Measurements from ENCODE around the gene CTNNBL1.
"Not testable (repeated sequence)": the region's sequence is repeated elsewhere in the genome, so short reads cannot be mapped to it uniquely, and the experiment has no call there.

Gene CTNNBL1

GRCh38 chr20:37706298-37706697 is 12.5 kb downstream of the CTNNBL1 start:
- no peak for DNase-seq (ENCODE audit: low read depth in 2 of 3, low spot score in 2 of 3)

GRCh38 chr20:37711001-37711400 is 17.2 kb downstream of the CTNNBL1 start:
- no peak for DNase-seq (ENCODE audit: low read depth in 2 of 3, low spot score in 2 of 3)

- no peak for DNase-seq (ENCODE audit: low read depth in 2 of 3, low spot score in 2 of 3)
Observed at GRCh38 chr20:37711994-37712964, 18.4 kb downstream of the CTNNBL1 start.

- DNase-seq (ENCODE audit: low read depth in 2 of 3, low spot score in 2 of 3): no peak
Observed at GRCh38 chr20:37713396-37713795, 19.6 kb downstream of the CTNNBL1 start.

- DNase-seq (ENCODE audit: low read depth in 2 of 3, low spot score in 2 of 3): no peak
Observed at GRCh38 chr20:37714978-37715672, 21.3 kb downstream of the CTNNBL1 start.

GRCh38 chr20:37721751-37722150 is 27.9 kb downstream of the CTNNBL1 start:
- no peak for DNase-seq (ENCODE audit: low read depth in 2 of 3, low spot score in 2 of 3)

- not testable (repeated sequence) for DNase-seq (ENCODE audit: low read depth in 2 of 3, low spot score in 2 of 3)
Observed at GRCh38 chr20:37722312-37722711, 28.5 kb downstream of the CTNNBL1 start.

GRCh38 chr20:37723668-37724067 is 29.8 kb downstream of the CTNNBL1 start:
- DNase-seq (ENCODE audit: low read depth in 2 of 3, low spot score in 2 of 3): no peak

- no peak for DNase-seq (ENCODE audit: low read depth in 2 of 3, low spot score in 2 of 3)
Observed at GRCh38 chr20:37725165-37725564, 31.3 kb downstream of the CTNNBL1 start.

- no peak for DNase-seq (ENCODE audit: low read depth in 2 of 3, low spot score in 2 of 3)
Observed at GRCh38 chr20:37725855-37726254, 32.0 kb downstream of the CTNNBL1 start.

- no peak for DNase-seq (ENCODE audit: low read depth in 2 of 3, low spot score in 2 of 3)
Observed at GRCh38 chr20:37726321-37726720, 32.5 kb downstream of the CTNNBL1 start.

GRCh38 chr20:37726971-37727956 is 33.4 kb downstream of the CTNNBL1 start:
- DNase-seq (ENCODE audit: low read depth in 2 of 3, low spot score in 2 of 3): no peak

- no peak for DNase-seq (ENCODE audit: low read depth in 2 of 3, low spot score in 2 of 3)
Observed at GRCh38 chr20:37727957-37728634, 34.3 kb downstream of the CTNNBL1 start.

GRCh38 chr20:37728635-37728983 is 34.8 kb downstream of the CTNNBL1 start:
- no peak for DNase-seq (ENCODE audit: low read depth in 2 of 3, low spot score in 2 of 3)

- no peak for DNase-seq (ENCODE audit: low read depth in 2 of 3, low spot score in 2 of 3)
Observed at GRCh38 chr20:37729452-37729851, 35.6 kb downstream of the CTNNBL1 start.

- DNase-seq (ENCODE audit: low read depth in 2 of 3, low spot score in 2 of 3): no peak
Observed at GRCh38 chr20:37729909-37730308, 36.1 kb downstream of the CTNNBL1 start.

GRCh38 chr20:37733416-37733815 is 39.6 kb downstream of the CTNNBL1 start:
- DNase-seq (ENCODE audit: low read depth in 2 of 3, low spot score in 2 of 3): no peak

- DNase-seq (ENCODE audit: low read depth in 2 of 3, low spot score in 2 of 3): no peak
Observed at GRCh38 chr20:37734228-37734985, 40.6 kb downstream of the CTNNBL1 start.

GRCh38 chr20:37735541-37735940 is 41.7 kb downstream of the CTNNBL1 start:
- no peak for DNase-seq (ENCODE audit: low read depth in 2 of 3, low spot score in 2 of 3)

- no peak for DNase-seq (ENCODE audit: low read depth in 2 of 3, low spot score in 2 of 3)
Observed at GRCh38 chr20:37736132-37736531, 42.3 kb downstream of the CTNNBL1 start.
